SJSA1 (cell line): Measurements from ENCODE around the gene AKR1D1. TPM values are rescaled to one million over a fixed set of nuclear protein-coding genes. Genes with fewer than 3 reads are reported as not detected.
"Not testable (repeated sequence)": the region's sequence is repeated elsewhere in the genome, so short reads cannot be mapped to it uniquely, and the experiment has no call there.

ENCODE experiments used
- DNase-seq, 2 experiments: peaks; one replicate each; pipeline ENCODE4 v3.0.0-alpha.2; 2015 to 2020; ENCODE audit warnings: low spot score in 2 of 2, low read depth in 1 of 2
- H3K27ac ChIP-seq: fragments of 250-450 bp; sonication (Bioruptor Pico); 2 replicates; pipeline ENCODE4 v1.5.1; 2020; ENCODE audit warnings: mild to moderate bottlenecking, moderate library complexity
- H3K27me3 ChIP-seq: fragments of 250-450 bp; sonication (Bioruptor Pico); replicated peaks from 2 replicates; pipeline ENCODE4 v1.5.1; 2020; ENCODE audit warnings: mild to moderate bottlenecking, moderate library complexity
- H3K36me3 ChIP-seq: fragments of 250-450 bp; sonication (Bioruptor Pico); 2 replicates; pipeline ENCODE4 v1.5.1; 2020; ENCODE audit warnings: mild to moderate bottlenecking
- H3K4me1 ChIP-seq: fragments of 250-450 bp; sonication (Bioruptor Pico); replicated peaks from 2 replicates; pipeline ENCODE4 v1.6.1; 2021; ENCODE audit warnings: mild to moderate bottlenecking
- H3K4me3 ChIP-seq: fragments of 250-450 bp; sonication (Bioruptor Pico); 2 replicates; pipeline ENCODE4 v1.5.1; 2020; ENCODE audit warnings: mild to moderate bottlenecking
- H3K9me3 ChIP-seq: fragments of 250-450 bp; sonication (Bioruptor Pico); replicated peaks from 2 replicates; pipeline ENCODE4 v1.5.1; 2020; ENCODE audit warnings: mild to moderate bottlenecking
- total RNA-seq: library from RNA; depleted of rRNA; stranded (reverse); fragments of >200 nt; shearing (Covaris generic); gene quantifications from 2 replicates; pipeline ENCODE4 v1.2.3, GENCODE V29; 2014

Gene AKR1D1
- total RNA-seq, 1 experiment from 2014 or later: not detected

- Histone ChIP-seq H3K4me3 (no peak overlapping the region), H3K4me1 (no peaks in the 10 kb centered on the region), H3K27ac (no peak overlapping the region), H3K27me3 (no peaks in the 10 kb centered on the region), H3K9me3 (no peaks in the 10 kb centered on the region), H3K36me3 (no peaks in the 10 kb centered on the region)
- no peak for DNase-seq
Measured at GRCh38 chr7:138052696-138053095, 23.6 kb upstream of the AKR1D1 start.

GRCh38 chr7:138055698-138056097 is 20.6 kb upstream of the AKR1D1 start:
- DNase-seq, H3K36me3 ChIP-seq, H3K27ac ChIP-seq, H3K27me3 ChIP-seq, H3K4me1 ChIP-seq, H3K4me3 ChIP-seq, H3K9me3 ChIP-seq: not testable (repeated sequence)

GRCh38 chr7:138063400-138063799 is 12.9 kb upstream of the AKR1D1 start:
- H3K27me3 ChIP-seq: peaks cover 4% of the 10 kb centered on the region; the same call in 1 of the 2 replicates
- no peaks in the 10 kb centered on the region for H3K36me3 ChIP-seq

GRCh38 chr7:138064856-138065357 is 11.4 kb upstream of the AKR1D1 start:
- Histone ChIP-seq H3K27ac (no peak overlapping the region), H3K9me3 (no peaks in the 10 kb centered on the region)
- DNase-seq: no peak

More at GRCh38 chr7:138063400-138063799, 12.9 kb upstream of the AKR1D1 start:
- H3K4me3 ChIP-seq: no peak overlapping the region
- H3K27ac ChIP-seq: no peak overlapping the region
- H3K4me1 ChIP-seq: no peaks in the 10 kb centered on the region
- no peaks in the 10 kb centered on the region for H3K9me3 ChIP-seq
- no peak for DNase-seq

GRCh38 chr7:138065827-138066226 is 10.4 kb upstream of the AKR1D1 start:
- Histone ChIP-seq H3K27ac (no peak overlapping the region), H3K9me3 (no peaks in the 10 kb centered on the region), H3K4me3 (no peak overlapping the region), H3K4me1 (no peaks in the 10 kb centered on the region), H3K36me3 (no peaks in the 10 kb centered on the region), H3K27me3 (peaks cover 4% of the 10 kb centered on the region; the same call in 1 of the 2 replicates)
- DNase-seq: no peak

More at GRCh38 chr7:138064856-138065357, 11.4 kb upstream of the AKR1D1 start:
- H3K4me1 ChIP-seq: no peaks in the 10 kb centered on the region
- H3K4me3 ChIP-seq: no peak overlapping the region
- H3K36me3 ChIP-seq: no peaks in the 10 kb centered on the region
- H3K27me3 ChIP-seq: peaks cover 4% of the 10 kb centered on the region; the same call in 1 of the 2 replicates

GRCh38 chr7:138066954-138067394 is 9.3 kb upstream of the AKR1D1 start:
- H3K27ac ChIP-seq: no peak overlapping the region
- peaks cover 4% of the 10 kb centered on the region; the same call in 1 of the 2 replicates for H3K27me3 ChIP-seq
- H3K36me3 ChIP-seq: no peaks in the 10 kb centered on the region
- no peaks in the 10 kb centered on the region for H3K4me1 ChIP-seq
- H3K4me3 ChIP-seq: no peak overlapping the region
- DNase-seq: no peak
- H3K9me3 ChIP-seq: no peaks in the 10 kb centered on the region

- DNase-seq: no peak
- Histone ChIP-seq H3K4me3 (no peak overlapping the region), H3K4me1 (no peaks in the 10 kb centered on the region), H3K9me3 (no peaks in the 10 kb centered on the region), H3K27ac (no peak overlapping the region), H3K36me3 (no peaks in the 10 kb centered on the region), H3K27me3 (peaks cover 4% of the 10 kb centered on the region; the same call in 1 of the 2 replicates)
Measured at GRCh38 chr7:138067774-138068173, 8.5 kb upstream of the AKR1D1 start.

GRCh38 chr7:138070908-138071307 is 5.4 kb upstream of the AKR1D1 start:
- H3K9me3 ChIP-seq: no peaks in the 10 kb centered on the region
- no peak overlapping the region for H3K4me3 ChIP-seq
- no peaks in the 10 kb centered on the region for H3K36me3 ChIP-seq
- no peak overlapping the region for H3K27ac ChIP-seq
- no peaks in the 10 kb centered on the region for H3K27me3 ChIP-seq
- no peak for DNase-seq
- H3K4me1 ChIP-seq: no peaks in the 10 kb centered on the region

GRCh38 chr7:138072726-138073125 is 3.5 kb upstream of the AKR1D1 start:
- Histone ChIP-seq H3K9me3 (no peaks in the 10 kb centered on the region), H3K27me3 (no peaks in the 10 kb centered on the region), H3K4me1 (no peaks in the 10 kb centered on the region), H3K36me3 (no peaks in the 10 kb centered on the region), H3K27ac (no peak overlapping the region), H3K4me3 (no peak overlapping the region)
- no peak for DNase-seq

GRCh38 chr7:138074121-138074520 is 2.1 kb upstream of the AKR1D1 start:
- Histone ChIP-seq H3K9me3 (no peaks in the 10 kb centered on the region), H3K4me3 (no peak overlapping the region), H3K27me3 (no peaks in the 10 kb centered on the region), H3K36me3 (no peaks in the 10 kb centered on the region), H3K27ac (no peak overlapping the region), H3K4me1 (no peaks in the 10 kb centered on the region)
- DNase-seq: no peak

GRCh38 chr7:138074540-138074939 is 1.7 kb upstream of the AKR1D1 start:
- H3K4me3 ChIP-seq: no peak overlapping the region
- no peaks in the 10 kb centered on the region for H3K9me3 ChIP-seq
- DNase-seq: no peak
- H3K27me3 ChIP-seq: no peaks in the 10 kb centered on the region
- H3K36me3 ChIP-seq: no peaks in the 10 kb centered on the region
- no peaks in the 10 kb centered on the region for H3K4me1 ChIP-seq
- no peak overlapping the region for H3K27ac ChIP-seq

GRCh38 chr7:138075350-138075749 is 909 bp upstream of the AKR1D1 start:
- Histone ChIP-seq H3K36me3 (no peaks in the 10 kb centered on the region), H3K27ac (no peak overlapping the region), H3K9me3 (no peaks in the 10 kb centered on the region), H3K4me3 (no peak overlapping the region), H3K27me3 (no peaks in the 10 kb centered on the region), H3K4me1 (no peaks in the 10 kb centered on the region)
- no peak for DNase-seq

- not testable (repeated sequence) for H3K4me3 ChIP-seq, H3K4me1 ChIP-seq, H3K27ac ChIP-seq, H3K27me3 ChIP-seq, H3K9me3 ChIP-seq, DNase-seq, H3K36me3 ChIP-seq
Measured at GRCh38 chr7:138075786-138076185, 473 bp upstream of the AKR1D1 start.

- H3K27ac ChIP-seq: no peak overlapping the region
- H3K9me3 ChIP-seq: no peaks in the 10 kb centered on the region
- H3K27me3 ChIP-seq: no peaks in the 10 kb centered on the region
- H3K4me3 ChIP-seq: no peak overlapping the region
- H3K36me3 ChIP-seq: no peaks in the 10 kb centered on the region
- no peaks in the 10 kb centered on the region for H3K4me1 ChIP-seq
- DNase-seq: no peak
Measured at GRCh38 chr7:138077809-138078208, 1.6 kb downstream of the AKR1D1 start.

GRCh38 chr7:138079137-138079536 is 2.9 kb downstream of the AKR1D1 start:
- no peak for DNase-seq
- H3K9me3 ChIP-seq: no peaks in the 10 kb centered on the region
- no peak overlapping the region for H3K27ac ChIP-seq
- H3K27me3 ChIP-seq: no peaks in the 10 kb centered on the region
- H3K4me1 ChIP-seq: no peaks in the 10 kb centered on the region
- H3K36me3 ChIP-seq: no peaks in the 10 kb centered on the region
- H3K4me3 ChIP-seq: no peak overlapping the region
